Measurements from ENCODE around the gene LRRK2.

DNA sequence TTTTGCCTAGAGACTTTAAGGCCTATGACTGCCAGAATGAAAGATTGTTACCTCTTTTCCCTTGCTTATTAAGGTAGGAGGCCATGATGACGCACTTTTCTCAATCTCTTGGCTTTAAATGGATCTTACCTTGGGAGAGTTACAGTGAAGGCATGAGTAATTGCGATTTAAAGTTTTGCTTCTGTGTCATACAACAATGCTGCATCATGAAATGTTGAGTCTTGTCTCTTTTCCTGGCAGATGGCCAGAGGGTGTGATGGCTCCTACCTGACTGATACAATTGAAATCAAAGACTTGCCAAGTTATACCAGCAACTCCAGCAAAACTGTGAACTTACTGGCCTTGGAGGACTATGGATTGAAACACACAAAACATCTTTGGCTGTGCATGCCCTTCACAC lies 17.2 kb upstream of the LRRK2 start:
- TF ChIP-seq CTCF (IDR thresholded peaks at IDR 0.05; ENCODE audit: insufficient read depth, low read length), result no peak
- TF ChIP-seq POLR2AphosphoS5 (IDR thresholded peaks at IDR 0.05; ENCODE audit: low read depth), result no peak
- TF ChIP-seq, protein P1, sequence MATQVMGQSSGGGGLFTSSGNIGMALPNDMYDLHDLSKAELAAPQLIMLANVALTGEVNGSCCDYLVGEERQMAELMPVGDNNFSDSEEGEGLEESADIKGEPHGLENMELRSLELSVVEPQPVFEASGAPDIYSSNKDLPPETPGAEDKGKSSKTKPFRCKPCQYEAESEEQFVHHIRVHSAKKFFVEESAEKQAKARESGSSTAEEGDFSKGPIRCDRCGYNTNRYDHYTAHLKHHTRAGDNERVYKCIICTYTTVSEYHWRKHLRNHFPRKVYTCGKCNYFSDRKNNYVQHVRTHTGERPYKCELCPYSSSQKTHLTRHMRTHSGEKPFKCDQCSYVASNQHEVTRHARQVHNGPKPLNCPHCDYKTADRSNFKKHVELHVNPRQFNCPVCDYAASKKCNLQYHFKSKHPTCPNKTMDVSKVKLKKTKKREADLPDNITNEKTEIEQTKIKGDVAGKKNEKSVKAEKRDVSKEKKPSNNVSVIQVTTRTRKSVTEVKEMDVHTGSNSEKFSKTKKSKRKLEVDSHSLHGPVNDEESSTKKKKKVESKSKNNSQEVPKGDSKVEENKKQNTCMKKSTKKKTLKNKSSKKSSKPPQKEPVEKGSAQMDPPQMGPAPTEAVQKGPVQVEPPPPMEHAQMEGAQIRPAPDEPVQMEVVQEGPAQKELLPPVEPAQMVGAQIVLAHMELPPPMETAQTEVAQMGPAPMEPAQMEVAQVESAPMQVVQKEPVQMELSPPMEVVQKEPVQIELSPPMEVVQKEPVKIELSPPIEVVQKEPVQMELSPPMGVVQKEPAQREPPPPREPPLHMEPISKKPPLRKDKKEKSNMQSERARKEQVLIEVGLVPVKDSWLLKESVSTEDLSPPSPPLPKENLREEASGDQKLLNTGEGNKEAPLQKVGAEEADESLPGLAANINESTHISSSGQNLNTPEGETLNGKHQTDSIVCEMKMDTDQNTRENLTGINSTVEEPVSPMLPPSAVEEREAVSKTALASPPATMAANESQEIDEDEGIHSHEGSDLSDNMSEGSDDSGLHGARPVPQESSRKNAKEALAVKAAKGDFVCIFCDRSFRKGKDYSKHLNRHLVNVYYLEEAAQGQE (IDR thresholded peaks at IDR 0.05; ENCODE audit: insufficient replicate concordance, low read depth), result no peak
- TF ChIP-seq GABPA (IDR thresholded peaks at IDR 0.05; ENCODE audit: low read depth), result no peak

Data from HL-60 (cell line).